H9 (cell line): ENCODE measurements around the gene KRT78. TPM values are rescaled to one million over a fixed set of nuclear protein-coding genes. Genes with fewer than 3 reads are reported as not detected.

Experiments
- DNase-seq: peaks from one replicate; pipeline ENCODE4 v3.0.0-alpha.2; 2017
- H2AFZ ChIP-seq: one replicate; pipeline ENCODE4 v1.6.1; 2013; ENCODE audit warnings: mild to moderate bottlenecking, low read length, control low read depth, moderate library complexity
- H2AK5ac ChIP-seq: 2 replicates; pipeline ENCODE4 v1.6.1; 2013; ENCODE audit warnings: low read length, control low read depth, mixed read lengths; ENCODE audit not compliant: insufficient read length
- H2BK120ac ChIP-seq: one replicate; pipeline ENCODE4 v1.6.1; 2013; ENCODE audit warnings: low read depth, mild to moderate bottlenecking, low read length, control low read depth, inconsistent platforms; ENCODE audit not compliant: poor library complexity, severe bottlenecking
- H2BK12ac ChIP-seq: 2 replicates; pipeline ENCODE4 v1.6.1; 2013; ENCODE audit warnings: low read length, control low read depth, mixed read lengths, low read depth; ENCODE audit not compliant: insufficient read length
- H2BK15ac ChIP-seq: 2 replicates; pipeline ENCODE4 v1.6.1; 2013; ENCODE audit warnings: low read depth, low read length, control low read depth
- H2BK20ac ChIP-seq: one replicate; pipeline ENCODE4 v1.6.1; 2013; ENCODE audit warnings: low read depth, mild to moderate bottlenecking, low read length, control low read depth, inconsistent platforms; ENCODE audit not compliant: poor library complexity, severe bottlenecking
- H2BK5ac ChIP-seq: 2 replicates; pipeline ENCODE4 v1.6.1; 2013; ENCODE audit warnings: low read length, control low read depth, mixed read lengths; ENCODE audit not compliant: insufficient read length
- H3K14ac ChIP-seq: 2 replicates; pipeline ENCODE4 v1.6.1; 2013; ENCODE audit warnings: low read length, control low read depth; ENCODE audit not compliant: insufficient read depth
- H3K18ac ChIP-seq: 2 replicates; pipeline ENCODE4 v1.6.1; 2013; ENCODE audit warnings: low read depth, mild to moderate bottlenecking, mixed read lengths, low read length, control low read depth; ENCODE audit not compliant: insufficient read length
- H3K23ac ChIP-seq: 2 replicates; pipeline ENCODE4 v1.6.1; 2013; ENCODE audit warnings: low read length, control low read depth, mixed read lengths, low read depth; ENCODE audit not compliant: insufficient read length
- H3K23me2 ChIP-seq: 2 replicates; pipeline ENCODE4 v1.6.1; 2013; ENCODE audit warnings: low read depth, mild to moderate bottlenecking, mixed read lengths, low read length, control low read depth; ENCODE audit not compliant: insufficient read length, poor library complexity, severe bottlenecking
- H3K27ac ChIP-seq: 2 replicates; pipeline ENCODE4 v1.5.1; 2013; ENCODE audit warnings: low read length, control low read depth, mixed read lengths, low read depth; ENCODE audit not compliant: insufficient read length
- H3K27me3 ChIP-seq: 2 replicates; pipeline ENCODE4 v1.6.1; 2013; ENCODE audit warnings: low read length, control low read depth, inconsistent platforms; ENCODE audit not compliant: insufficient read depth
- H3K4ac ChIP-seq: 2 replicates; pipeline ENCODE4 v1.6.1; 2013; ENCODE audit warnings: low read depth, mild to moderate bottlenecking, control low read depth, inconsistent platforms, low read length, moderate library complexity
- H3K4me1 ChIP-seq: 2 replicates; pipeline ENCODE4 v1.6.1; 2013; ENCODE audit warnings: low read length, control low read depth, inconsistent platforms; ENCODE audit not compliant: insufficient read depth
- H3K4me2 ChIP-seq: 2 replicates; pipeline ENCODE4 v1.6.1; 2013; ENCODE audit warnings: low read length, control low read depth, mixed read lengths; ENCODE audit not compliant: insufficient read length, insufficient read depth
- H3K56ac ChIP-seq: 2 replicates; pipeline ENCODE4 v1.6.1; 2013; ENCODE audit warnings: low read depth, mild to moderate bottlenecking, mixed read lengths, low read length, control low read depth; ENCODE audit not compliant: insufficient read length
- H3K79me1 ChIP-seq: 2 replicates; pipeline ENCODE4 v1.6.1; 2013; ENCODE audit warnings: low read depth, mild to moderate bottlenecking, moderate library complexity, low read length, control low read depth, inconsistent platforms; ENCODE audit not compliant: insufficient read depth, poor library complexity, severe bottlenecking
- H3K79me2 ChIP-seq: 2 replicates; pipeline ENCODE4 v1.6.1; 2013; ENCODE audit warnings: low read length, control low read depth, inconsistent platforms; ENCODE audit not compliant: insufficient read depth
- H3K9ac ChIP-seq: 2 replicates; pipeline ENCODE4 v1.6.1; 2013; ENCODE audit warnings: low read length, control low read depth, mixed read lengths; ENCODE audit not compliant: insufficient read length; ENCODE audit errors: extremely low read depth
- H3K9me3 ChIP-seq: one replicate; pipeline ENCODE4 v1.6.1; 2013; ENCODE audit warnings: low read depth, low read length, inconsistent platforms; ENCODE audit not compliant: control insufficient read depth
- H3T11ph ChIP-seq: one replicate; pipeline ENCODE4 v1.6.1; 2013; ENCODE audit warnings: mild to moderate bottlenecking, low read length, control low read depth, inconsistent platforms
- H4K20me1 ChIP-seq: one replicate; pipeline ENCODE4 v1.6.1; 2013; ENCODE audit not compliant: control insufficient read depth, insufficient read length, insufficient read depth
- H4K5ac ChIP-seq: 2 replicates; pipeline ENCODE4 v1.6.1; 2013; ENCODE audit warnings: low read depth, mild to moderate bottlenecking, mixed read lengths, low read length, control low read depth; ENCODE audit not compliant: insufficient read length
- H4K8ac ChIP-seq: replicated peaks from 2 replicates; pipeline ENCODE4 v1.6.1; 2013; ENCODE audit warnings: low read length, control low read depth, mixed read lengths, low read depth; ENCODE audit not compliant: insufficient read length
- H4K91ac ChIP-seq: 2 replicates; pipeline ENCODE4 v1.6.1; 2013; ENCODE audit warnings: low read depth, mild to moderate bottlenecking, moderate library complexity, mixed read lengths, low read length, control low read depth; ENCODE audit not compliant: insufficient read length
- H3K27ac Mint-ChIP-seq, 3 experiments: 2 replicates in 2 of 3; 3 replicates in 1 of 3; pipeline ENCODE4 v1.8.0; 2020 to 2021; ENCODE audit warnings: mixed read lengths in 3 of 3, mild to moderate bottlenecking in 1 of 3, moderate library complexity in 1 of 3
- H3K27me3 Mint-ChIP-seq: 2 replicates; pipeline ENCODE4 v1.8.0; 2021; ENCODE audit warnings: low read depth, mild to moderate bottlenecking, moderate library complexity, mixed read lengths
- H3K36me3 Mint-ChIP-seq, 3 experiments: 2 replicates in 2 of 3; 3 replicates in 1 of 3; pipeline ENCODE4 v1.8.0; 2020 to 2021; ENCODE audit warnings: low read depth in 3 of 3, mixed read lengths in 3 of 3; ENCODE audit not compliant: insufficient read depth in 1 of 3
- H3K4me1 Mint-ChIP-seq, 2 experiments: 2 replicates each; pipeline ENCODE4 v1.8.0; 2020; ENCODE audit warnings: mixed read lengths in 2 of 2
- H3K4me3 Mint-ChIP-seq, 2 experiments: 2 replicates in 1 of 2; 3 replicates in 1 of 2; pipeline ENCODE4 v1.8.0; 2020 to 2021; ENCODE audit warnings: mild to moderate bottlenecking in 2 of 2, mixed read lengths in 2 of 2, moderate library complexity in 1 of 2
- H3K9me3 Mint-ChIP-seq, 2 experiments: 2 replicates in 1 of 2; 3 replicates in 1 of 2; pipeline ENCODE4 v1.8.0; 2020; ENCODE audit warnings: mild to moderate bottlenecking in 2 of 2, mixed read lengths in 2 of 2, moderate library complexity in 1 of 2
- CTCF ChIP-seq: fragments of 200-600 bp; sonication (generic); conservative IDR thresholded peaks from 3 replicates; pipeline ENCODE4 v1.8.0; 2021; ENCODE audit warnings: antibody characterized with exemption, mild to moderate bottlenecking
- WGBS: extraction: QIAGEN DNeasy Blood & Tissue Kit; methylation state at CpG from one replicate; pipeline ENCODE4 v1.1.7; 2013; ENCODE audit warnings: missing lambda C conversion rate, low lambda C conversion rate, mixed read lengths; ENCODE audit not compliant: insufficient read length; ENCODE audit errors: extremely low coverage; 5-methylcytosine and 5-hydroxymethylcytosine counted together
- total RNA-seq: library from RNA; stranded (reverse); gene quantifications from 2 replicates; pipeline ENCODE4 v1.2.1, GENCODE V29; 2021

The KRT78 gene
- total RNA-seq, 1 experiment from 2014 or later = not detected

- Mint-ChIP-seq H3K36me3 (no peaks in the 10 kb centered on the region), H3K27me3 (peaks cover 2% of the 10 kb centered on the region), H3K4me1 (peaks cover 5 to 7% of the 10 kb centered on the region in 2 experiments; a peak in 3 of 4 replicates), H3K4me3 (no peak overlapping the region), H3K9me3 (no peaks in the 10 kb centered on the region), H3K27ac (no peak overlapping the region)
- Histone ChIP-seq H2BK15ac (no peak overlapping the region), H4K5ac (no peak overlapping the region), H2AK5ac (no peak overlapping the region), H4K91ac (no peak overlapping the region), H3K23me2 (no peaks in the 10 kb centered on the region), H2AFZ (no peak overlapping the region), H3K56ac (no peak overlapping the region), H3K9ac (no peak overlapping the region), H2BK5ac (no peak overlapping the region), H3K27me3 (no peaks in the 10 kb centered on the region), H3K18ac (no peak overlapping the region), H3K4me1 (peaks cover 5% of the 10 kb centered on the region; the same call in 1 of the 2 replicates), H3K79me1 (no peaks in the 10 kb centered on the region), H2BK120ac (no peak overlapping the region), H4K20me1 (no peaks in the 10 kb centered on the region), H3K23ac (no peak overlapping the region), H3K4ac (no peak overlapping the region), H3K14ac (no peak overlapping the region; the same call in 1 of the 2 replicates), H3K27ac (no peak overlapping the region), H3K79me2 (no peaks in the 10 kb centered on the region), H3T11ph (no peak overlapping the region), H3K9me3 (no peaks in the 10 kb centered on the region), H2BK12ac (no peak overlapping the region), H4K8ac (no peak overlapping the region), H2BK20ac (no peak overlapping the region), H3K4me2 (no peak overlapping the region)
- DNase-seq = no peak
- WGBS = no CpG with 5 or more reads among the region's 7 CpGs
- TF ChIP-seq CTCF = no peak
These were observed 17.5 kb downstream of the KRT78 start for GRCh38 chr12:52831251-52831650.
